K562 treated with DMSO at 1 percent for 48 hours (cell line): ENCODE measurements around the gene ARL14EPL. TPM values are rescaled to one million over a fixed set of nuclear protein-coding genes. Genes with fewer than 3 reads are reported as not detected.

Source experiments
- total RNA-seq: library from RNA; unstranded; fragments of 300-600 nt; gene quantifications from 2 replicates; pipeline ENCODE4 v1.2.3, GENCODE V29; 2022; ENCODE audit warnings: low replicate concordance; ENCODE audit errors: extremely low read depth

ARL14EPL gene
- total RNA-seq = not detected in 2 replicates

GRCh38 chr5:116032094-116032517 lies at the start of gene ARL14EPL:
ARL14EPL (plus strand) TSS chr5:116032472; CDS start chr5:116051466, 18,994 bp downstream.

GRCh38 chr5:116084871-116085715 lies 52.8 kb downstream of the ARL14EPL start, which contains the start of gene COMMD10:
COMMD10 (plus strand) TSS chr5:116085025.

Other genes with a start within 250 kb of the ARL14EPL start
- gene CDO1, start 215.8 kb upstream of the ARL14EPL start, total RNA-seq = not detected in 2 replicates
- gene ATG12, start 190.9 kb upstream of the ARL14EPL start, total RNA-seq = not detected in 2 replicates
- not detected in 2 replicates for gene AP3S1, start 190.5 kb upstream of the ARL14EPL start, total RNA-seq
- not detected in 2 replicates for gene LVRN, start 70.0 kb upstream of the ARL14EPL start, total RNA-seq
- not detected in 2 replicates for gene COMMD10, start 52.6 kb downstream of the ARL14EPL start, total RNA-seq